Measurements from ENCODE around the gene MUC3A. TPM values are rescaled to one million over a fixed set of nuclear protein-coding genes. Genes with fewer than 3 reads are reported as not detected.

MUC3A gene
- total RNA-seq, 1 donor from 2014 or later = not detected

- no peaks in the 10 kb centered on the region for H3K4me1 Mint-ChIP-seq
- peaks cover 6% of the 10 kb centered on the region for H3K9me3 Mint-ChIP-seq
- H3K36me3 Mint-ChIP-seq (ENCODE audit: low read depth) = no peaks in the 10 kb centered on the region
- no peak overlapping the region for H3K4me3 Mint-ChIP-seq
- intact Hi-C loops (cut with micrococcal nuclease) = no loop called here
- CTCF ChIA-PET = no interaction called here
- H3K27me3 Mint-ChIP-seq = peaks cover 21% of the 10 kb centered on the region
- POLR2A ChIA-PET = no interaction called here
- ATAC-seq (ENCODE audit: low read depth) = no peak
- no peak overlapping the region for H3K27ac Mint-ChIP-seq
- no peak for TF ChIP-seq CTCF (IDR thresholded peaks at IDR 0.05)
- DNase-seq = no peak
These were observed 5.2 kb upstream of the MUC3A start for GRCh38 chr7:100944138-100944537.

GRCh38 chr7:100946111-100946510 is 3.2 kb upstream of the MUC3A start:
- no peak for ATAC-seq (ENCODE audit: low read depth)
- no peak for DNase-seq
- H3K27ac Mint-ChIP-seq = no peak overlapping the region

DNA sequence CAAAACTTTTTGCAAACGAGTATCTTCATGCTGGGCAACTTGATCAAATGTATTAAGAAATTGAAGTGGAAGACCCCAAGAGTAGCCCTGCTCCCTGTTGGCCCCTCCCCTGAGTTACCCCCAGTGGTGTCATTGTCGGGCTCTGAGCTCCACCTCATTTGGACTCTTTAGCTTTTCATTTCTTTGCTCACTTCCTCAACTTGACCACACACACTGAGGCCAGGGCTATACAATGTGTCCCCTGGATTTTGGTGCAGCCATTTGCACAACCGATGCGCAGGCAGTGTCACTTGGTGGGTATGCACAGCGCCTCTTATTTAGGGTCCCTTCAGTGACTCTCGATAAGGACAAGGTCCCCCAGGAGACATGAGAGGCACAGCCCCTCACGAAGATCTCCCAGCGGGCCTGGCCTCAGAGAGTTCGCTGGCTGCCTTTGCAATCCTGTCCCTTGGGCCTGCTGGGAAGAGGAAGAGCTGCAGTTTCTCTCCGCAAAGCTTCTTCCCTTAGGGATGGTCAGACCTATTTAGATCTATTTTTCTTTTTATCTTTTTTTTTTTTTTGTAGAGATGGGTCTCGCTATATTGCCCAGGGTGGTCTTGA is 2.5 kb upstream of the MUC3A start:
- TF ChIP-seq CTCF (IDR thresholded peaks at IDR 0.05) = no peak
- H3K27ac Mint-ChIP-seq = no peak overlapping the region
- intact Hi-C loops (cut with micrococcal nuclease) = no loop called here
- H3K9me3 Mint-ChIP-seq = no peaks in the 10 kb centered on the region
- ChIA-PET POLR2A (no interaction called here), CTCF (no interaction called here)
- DNase-seq (no peak), ATAC-seq (ENCODE audit: low read depth) (no peak)
- no peak overlapping the region for H3K4me3 Mint-ChIP-seq
- H3K36me3 Mint-ChIP-seq (ENCODE audit: low read depth) = no peaks in the 10 kb centered on the region
- H3K27me3 Mint-ChIP-seq = peaks cover 30% of the 10 kb centered on the region
- no peaks in the 10 kb centered on the region for H3K4me1 Mint-ChIP-seq

More at GRCh38 chr7:100946111-100946510, 3.2 kb upstream of the MUC3A start:
- TF ChIP-seq CTCF (IDR thresholded peaks at IDR 0.05) = no peak
- intact Hi-C loops (cut with micrococcal nuclease) = no loop called here
- POLR2A ChIA-PET = no interaction called here
- Mint-ChIP-seq H3K4me3 (no peak overlapping the region), H3K36me3 (ENCODE audit: low read depth) (no peaks in the 10 kb centered on the region), H3K27me3 (peaks cover 30% of the 10 kb centered on the region), H3K9me3 (no peaks in the 10 kb centered on the region), H3K4me1 (no peaks in the 10 kb centered on the region)
- CTCF ChIA-PET = no interaction called here

- Mint-ChIP-seq H3K4me1 (no peaks in the 10 kb centered on the region), H3K27me3 (peaks cover 27% of the 10 kb centered on the region), H3K4me3 (no peak overlapping the region), H3K9me3 (no peaks in the 10 kb centered on the region), H3K36me3 (ENCODE audit: low read depth) (no peaks in the 10 kb centered on the region), H3K27ac (no peak overlapping the region)
- ChIA-PET CTCF (no interaction called here), POLR2A (no interaction called here)
- DNase-seq = no peak
- no peak for TF ChIP-seq CTCF (IDR thresholded peaks at IDR 0.05)
- no peak for ATAC-seq (ENCODE audit: low read depth)
- intact Hi-C loops (cut with micrococcal nuclease) = no loop called here
These were observed 1.5 kb upstream of the MUC3A start for GRCh38 chr7:100947792-100948191.

DNA sequence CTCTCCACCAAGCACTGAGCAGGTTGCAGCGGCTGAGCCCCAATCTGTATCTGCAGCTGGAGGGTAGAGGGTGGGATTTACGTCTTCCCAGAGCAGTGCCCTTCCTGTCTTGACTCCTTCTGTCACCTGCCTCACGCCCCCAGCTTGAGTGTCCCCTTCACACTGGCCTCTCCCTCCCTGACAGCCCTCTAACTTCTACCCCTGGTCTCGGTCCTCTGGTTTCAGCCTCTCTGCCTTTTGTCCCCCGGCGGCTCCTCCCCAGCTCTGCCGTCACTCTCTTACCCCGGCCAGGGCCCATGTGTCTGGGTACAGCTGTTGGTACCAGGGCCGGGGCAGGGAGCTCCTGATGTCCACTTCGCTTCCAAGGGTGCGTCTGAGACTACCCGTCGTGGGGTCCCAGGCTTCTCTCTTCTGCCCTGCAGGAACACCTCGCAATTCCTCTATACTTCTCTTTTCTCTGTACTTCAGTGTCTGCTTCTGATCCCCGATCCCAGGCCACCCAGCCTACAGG is 654 bp downstream of the MUC3A start:
- no peaks in the 10 kb centered on the region for H3K36me3 Mint-ChIP-seq (ENCODE audit: low read depth)
- TF ChIP-seq CTCF (IDR thresholded peaks at IDR 0.05) = no peak
- no peak overlapping the region for H3K4me3 Mint-ChIP-seq
- peaks cover 24% of the 10 kb centered on the region for H3K27me3 Mint-ChIP-seq
- ChIA-PET POLR2A (interaction anchor here (0.5 kb wide), 1 partner anchor 276 kb away, joined by 4 read pairs; no protein-coding TSS in a partner anchor), CTCF (no interaction called here)
- ATAC-seq (ENCODE audit: low read depth) = no peak
- H3K9me3 Mint-ChIP-seq = no peaks in the 10 kb centered on the region
- DNase-seq = no peak
- H3K4me1 Mint-ChIP-seq = no peaks in the 10 kb centered on the region
- no peak overlapping the region for H3K27ac Mint-ChIP-seq
- intact Hi-C loops (cut with micrococcal nuclease) = no loop called here

Data from activated B cell treated with CpG ODN at 0.5 μM for 24 hours (primary cell).